ENCODE results near the gene VPS13C.

DNA sequence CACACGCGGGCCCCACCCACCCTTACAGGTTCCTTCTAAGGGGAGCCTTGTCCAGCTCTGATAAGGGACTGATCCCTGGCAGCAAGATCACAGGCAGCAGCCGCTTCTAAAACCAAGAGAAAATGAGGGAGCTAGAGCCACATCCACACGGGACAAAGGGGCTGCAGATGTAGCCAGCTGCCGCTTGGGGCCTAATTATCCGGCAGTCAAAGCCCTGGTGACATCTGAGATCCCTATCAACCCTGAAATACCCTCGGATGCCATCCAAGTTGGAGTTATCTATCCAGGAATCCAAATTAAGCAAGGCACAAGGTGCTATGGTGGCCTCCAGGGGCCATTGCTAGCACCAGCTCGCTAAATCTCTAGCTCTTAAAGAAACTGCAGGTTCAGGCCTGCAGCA is 248.3 kb downstream of the VPS13C start:
- TF ChIP-seq, protein P1, sequence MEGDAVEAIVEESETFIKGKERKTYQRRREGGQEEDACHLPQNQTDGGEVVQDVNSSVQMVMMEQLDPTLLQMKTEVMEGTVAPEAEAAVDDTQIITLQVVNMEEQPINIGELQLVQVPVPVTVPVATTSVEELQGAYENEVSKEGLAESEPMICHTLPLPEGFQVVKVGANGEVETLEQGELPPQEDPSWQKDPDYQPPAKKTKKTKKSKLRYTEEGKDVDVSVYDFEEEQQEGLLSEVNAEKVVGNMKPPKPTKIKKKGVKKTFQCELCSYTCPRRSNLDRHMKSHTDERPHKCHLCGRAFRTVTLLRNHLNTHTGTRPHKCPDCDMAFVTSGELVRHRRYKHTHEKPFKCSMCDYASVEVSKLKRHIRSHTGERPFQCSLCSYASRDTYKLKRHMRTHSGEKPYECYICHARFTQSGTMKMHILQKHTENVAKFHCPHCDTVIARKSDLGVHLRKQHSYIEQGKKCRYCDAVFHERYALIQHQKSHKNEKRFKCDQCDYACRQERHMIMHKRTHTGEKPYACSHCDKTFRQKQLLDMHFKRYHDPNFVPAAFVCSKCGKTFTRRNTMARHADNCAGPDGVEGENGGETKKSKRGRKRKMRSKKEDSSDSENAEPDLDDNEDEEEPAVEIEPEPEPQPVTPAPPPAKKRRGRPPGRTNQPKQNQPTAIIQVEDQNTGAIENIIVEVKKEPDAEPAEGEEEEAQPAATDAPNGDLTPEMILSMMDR (IDR thresholded peaks at IDR 0.05 in 8 of 11, conservative IDR thresholded peaks at IDR 0.05 in 3 of 11) = no peak
- TF ChIP-seq POLR2AphosphoS5 (IDR thresholded peaks at IDR 0.05) = no peak

Data from spleen (tissue), 7 donors.